Activated T-cell treated with anti-CD3 and anti-CD28 coated beads for 1 hour (primary cell): ENCODE data around the gene ZNF655.
"Not testable (repeated sequence)": the region's sequence is repeated elsewhere in the genome, so short reads cannot be mapped to it uniquely, and the experiment has no call there.

Source experiments
- DNase-seq: peaks from one replicate; pipeline ENCODE4 v3.0.0-alpha.2; 2020; ENCODE audit warnings: low read depth

Gene ZNF655

DNA sequence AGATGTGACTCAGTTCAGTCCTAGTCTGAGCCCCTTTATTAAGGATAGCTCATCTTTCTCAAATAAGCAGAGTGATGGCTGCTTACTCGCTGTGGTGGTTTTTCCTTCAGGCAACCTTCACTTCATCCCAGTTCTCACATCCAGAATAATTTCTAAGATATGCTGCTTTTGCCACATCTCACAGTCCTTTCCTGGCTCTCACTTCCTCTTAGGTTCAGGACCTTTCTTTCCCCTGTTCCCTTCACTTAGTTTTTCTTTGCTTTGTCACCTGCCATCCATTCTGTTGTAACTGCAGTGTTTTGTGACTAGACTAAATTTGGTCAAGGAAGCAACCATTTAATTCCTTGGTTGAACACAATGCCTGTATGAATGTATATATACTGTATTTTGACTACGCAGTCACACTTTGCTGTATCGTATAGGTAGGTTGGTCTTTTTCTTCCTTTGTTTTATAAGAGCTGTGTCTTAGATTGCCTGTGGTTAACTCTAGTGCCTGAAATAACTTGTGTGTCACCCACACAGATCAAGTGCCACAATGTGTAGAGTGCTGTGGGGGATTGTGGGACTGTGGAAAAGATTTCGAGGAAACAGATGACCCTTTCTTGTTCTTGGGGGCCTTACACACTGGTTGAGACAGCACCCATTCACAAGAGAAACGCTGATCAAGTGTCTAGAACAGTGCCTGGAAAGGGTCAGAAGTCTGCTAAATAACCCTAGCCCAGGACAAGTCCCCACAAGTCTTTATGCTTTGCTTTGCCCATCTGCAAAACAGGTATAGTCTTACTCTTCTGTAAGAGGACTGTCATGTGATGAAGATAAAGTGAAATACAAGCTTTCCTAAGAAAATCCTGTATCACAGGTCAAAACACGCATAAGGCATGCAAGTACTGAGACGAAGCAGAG lies 2.6 kb downstream of the ZNF655 start:
- DNase-seq: no peak

DNA sequence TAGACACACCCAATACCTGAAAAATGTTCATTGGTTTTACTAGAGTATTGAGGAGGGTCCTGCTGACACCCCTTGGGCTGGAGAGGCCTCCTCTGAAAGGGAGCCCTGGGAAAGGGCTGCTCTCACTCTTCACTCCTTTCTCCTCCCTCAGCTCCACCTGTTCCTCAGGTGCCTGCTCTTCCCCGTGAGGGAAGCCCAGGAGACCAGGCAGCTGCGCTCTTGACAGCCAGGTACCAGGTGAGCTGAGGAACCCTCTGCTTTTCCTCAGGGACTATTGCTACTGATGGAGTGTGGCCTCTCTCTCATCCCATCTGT lies 3.3 kb downstream of the ZNF655 start:
- DNase-seq: no peak

DNA sequence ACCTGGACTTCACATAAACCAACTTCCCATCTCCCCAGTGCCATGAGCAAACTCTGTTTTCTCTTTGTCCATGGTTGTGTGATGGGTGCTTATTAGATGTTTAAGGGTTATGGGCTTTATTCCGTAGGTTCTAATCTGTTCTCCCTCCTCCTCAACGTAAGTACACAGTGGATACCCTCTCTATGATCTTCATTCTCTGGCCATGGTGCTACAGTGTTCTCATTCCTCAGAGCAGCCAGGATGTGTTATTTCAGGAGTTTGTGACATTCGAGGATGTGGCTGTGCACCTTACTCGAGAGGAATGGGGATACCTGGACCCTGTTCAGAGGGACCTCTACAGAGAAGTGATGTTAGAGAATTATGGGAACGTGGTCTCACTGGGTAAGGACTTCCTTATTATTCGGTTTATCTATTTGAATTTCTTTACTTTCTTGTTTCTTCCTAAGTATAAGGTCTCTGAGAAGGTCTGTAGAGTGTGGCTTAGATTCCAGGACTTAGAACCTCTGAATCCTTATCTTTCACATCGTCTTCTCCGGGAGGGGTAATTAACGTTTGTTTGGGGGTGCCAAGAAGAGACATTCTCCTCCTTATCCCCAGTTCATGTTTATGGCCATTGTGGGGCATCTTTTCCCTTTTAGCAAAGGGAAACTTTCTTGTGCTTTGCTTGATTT lies 3.8 kb downstream of the ZNF655 start:
- no peak for DNase-seq

DNA sequence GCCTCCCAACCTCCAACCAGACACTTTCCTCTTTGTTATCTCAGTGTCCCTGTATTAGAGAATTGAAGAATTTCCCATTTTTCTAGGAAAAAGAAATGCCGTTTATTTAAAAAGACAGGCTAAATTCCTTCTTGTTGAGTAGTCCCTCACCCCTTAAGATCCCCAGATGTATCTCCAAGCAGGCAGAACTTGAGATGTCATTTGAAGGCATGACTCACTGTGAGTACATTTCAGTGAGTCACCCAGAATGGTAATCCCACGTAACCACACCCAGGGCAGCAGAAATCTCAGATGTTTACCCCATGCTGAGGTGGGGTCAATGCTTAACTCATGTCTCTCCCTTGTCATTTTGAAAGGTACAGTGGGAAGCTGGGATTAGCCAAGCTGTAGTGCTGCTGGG lies 4.4 kb downstream of the ZNF655 start:
- DNase-seq: no peak

- DNase-seq: no peak
Observed at GRCh38 chr7:99563650-99564049, 5.2 kb downstream of the ZNF655 start.

DNA sequence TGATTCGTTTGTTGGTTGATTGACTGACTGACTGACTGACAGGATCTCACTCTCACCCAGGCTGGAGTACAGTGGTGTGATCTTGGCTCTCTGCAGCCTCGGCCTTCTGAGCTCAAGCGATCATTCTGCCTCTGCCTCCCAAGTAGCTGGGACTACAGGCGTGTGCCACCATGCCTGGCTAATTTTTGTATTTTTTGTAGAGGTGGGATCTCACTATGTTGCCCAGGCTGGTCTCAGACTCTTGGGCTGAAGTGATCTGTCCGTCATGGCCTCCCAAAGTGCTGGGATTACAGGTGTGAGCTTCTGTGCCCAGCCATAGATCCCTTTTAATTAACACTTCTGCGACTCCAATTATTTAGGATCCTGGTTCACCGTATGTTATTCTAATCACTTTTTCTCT lies 10.3 kb downstream of the ZNF655 start:
- not testable (repeated sequence) for DNase-seq

DNA sequence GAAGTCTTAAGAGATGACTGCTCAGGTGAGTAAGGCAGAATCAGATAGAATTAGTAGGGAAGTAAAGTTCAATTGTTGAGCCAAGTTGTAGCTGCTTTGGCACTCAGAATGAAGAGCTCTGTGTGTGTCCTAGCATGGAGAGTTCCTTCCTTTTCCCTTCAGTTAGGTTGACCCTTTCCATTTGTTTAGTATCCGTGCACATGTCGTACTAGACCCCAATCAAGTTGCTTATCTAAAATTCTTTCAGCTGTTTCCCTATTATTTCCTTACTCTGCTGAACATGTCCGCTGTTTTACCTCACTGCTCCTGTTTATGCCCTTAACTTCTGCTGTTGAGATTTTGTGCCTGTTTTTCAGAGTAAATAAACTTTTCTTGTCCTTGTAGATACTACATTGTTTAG lies 13.3 kb downstream of the ZNF655 start:
- DNase-seq: no peak

- DNase-seq: no peak
Observed at GRCh38 chr7:99573257-99573656, 14.8 kb downstream of the ZNF655 start.

GRCh38 chr7:99576251-99576650 lies 17.8 kb downstream of the ZNF655 start:
- DNase-seq: no peak

GRCh38 chr7:99579281-99579955 lies 21.0 kb downstream of the ZNF655 start:
- DNase-seq: no peak

GRCh38 chr7:99579956-99580777 lies 21.7 kb downstream of the ZNF655 start:
- DNase-seq: peak; percentile 60

DNA sequence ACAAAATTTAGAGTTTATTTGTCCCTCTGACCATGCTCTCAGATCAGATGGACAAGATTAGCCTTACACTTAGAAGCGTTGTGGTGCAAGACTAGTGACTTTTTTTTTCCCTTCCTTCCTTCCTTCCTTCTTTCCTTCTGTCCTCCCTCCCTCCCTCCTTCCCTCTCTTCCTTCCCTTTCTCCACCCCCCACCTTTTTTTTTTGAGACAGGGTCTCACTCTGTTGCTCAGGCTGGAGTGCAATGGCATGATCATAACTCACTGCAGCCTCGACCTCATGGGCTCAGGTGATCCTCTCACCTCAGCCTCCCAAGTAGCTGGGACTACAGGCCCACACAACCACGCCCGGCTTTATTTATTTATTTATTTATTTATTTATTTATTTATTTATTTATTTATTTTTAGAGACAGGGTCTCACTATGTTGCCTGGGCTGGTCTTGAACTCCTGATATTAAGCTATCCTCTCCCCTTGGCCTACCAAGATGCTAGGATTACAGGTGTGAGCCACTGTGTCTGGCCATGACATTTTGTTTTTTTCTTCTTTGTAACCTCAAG lies 22.4 kb downstream of the ZNF655 start:
- DNase-seq: not testable (repeated sequence)

DNA sequence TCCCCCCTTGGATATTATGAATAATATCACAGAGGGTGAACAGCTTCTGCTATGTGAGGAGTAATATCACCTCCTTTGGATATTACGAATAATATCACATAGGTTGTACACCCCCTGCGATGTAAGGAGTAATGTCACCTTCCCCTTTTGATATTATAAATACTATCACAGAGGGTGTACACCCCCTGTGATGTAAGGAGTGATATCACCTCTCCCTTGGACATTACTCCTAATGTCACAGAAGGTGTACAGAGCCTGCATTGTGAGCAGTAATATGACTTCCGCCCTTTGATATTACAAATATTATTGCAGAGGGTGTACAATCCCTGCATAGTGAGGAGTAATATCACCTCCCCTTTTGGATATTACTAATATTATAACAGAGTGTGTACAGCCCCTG lies 30.4 kb downstream of the ZNF655 start:
- no peak for DNase-seq

DNA sequence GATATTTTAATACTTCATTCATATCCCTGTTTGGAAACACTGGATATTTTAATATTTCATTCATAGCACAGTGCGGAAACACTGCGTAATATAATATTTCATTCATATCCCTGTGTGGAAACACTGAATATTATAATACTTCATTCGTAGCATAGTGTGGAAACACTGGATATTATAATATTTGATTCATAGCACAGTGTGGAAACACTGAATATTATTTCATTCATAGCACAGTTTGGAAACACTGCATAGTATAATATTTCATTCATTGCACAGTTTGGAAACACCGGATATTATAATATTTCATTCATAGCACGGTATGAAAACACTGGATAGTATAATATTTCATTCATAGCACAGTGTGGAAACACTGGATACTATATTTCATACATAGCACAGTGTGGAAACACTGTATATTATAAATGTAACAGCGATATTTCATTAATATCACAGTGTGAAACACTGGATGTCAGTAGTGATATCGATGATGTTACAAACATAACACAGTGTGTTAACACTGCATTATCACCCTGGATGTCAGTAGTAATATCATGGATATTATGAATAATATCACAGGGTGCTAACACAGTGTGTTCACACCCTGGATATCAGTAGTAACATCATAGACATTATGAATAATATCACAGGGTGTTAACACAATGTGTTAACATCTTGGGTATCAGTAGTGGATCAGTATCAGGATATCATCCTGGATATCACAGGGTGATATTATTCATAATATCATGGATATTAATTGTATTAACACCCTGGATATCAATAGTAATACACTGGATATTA lies 36.7 kb downstream of the ZNF655 start:
- no peak for DNase-seq

- no peak for DNase-seq
Observed at GRCh38 chr7:99596408-99596955, 38.0 kb downstream of the ZNF655 start.

DNA sequence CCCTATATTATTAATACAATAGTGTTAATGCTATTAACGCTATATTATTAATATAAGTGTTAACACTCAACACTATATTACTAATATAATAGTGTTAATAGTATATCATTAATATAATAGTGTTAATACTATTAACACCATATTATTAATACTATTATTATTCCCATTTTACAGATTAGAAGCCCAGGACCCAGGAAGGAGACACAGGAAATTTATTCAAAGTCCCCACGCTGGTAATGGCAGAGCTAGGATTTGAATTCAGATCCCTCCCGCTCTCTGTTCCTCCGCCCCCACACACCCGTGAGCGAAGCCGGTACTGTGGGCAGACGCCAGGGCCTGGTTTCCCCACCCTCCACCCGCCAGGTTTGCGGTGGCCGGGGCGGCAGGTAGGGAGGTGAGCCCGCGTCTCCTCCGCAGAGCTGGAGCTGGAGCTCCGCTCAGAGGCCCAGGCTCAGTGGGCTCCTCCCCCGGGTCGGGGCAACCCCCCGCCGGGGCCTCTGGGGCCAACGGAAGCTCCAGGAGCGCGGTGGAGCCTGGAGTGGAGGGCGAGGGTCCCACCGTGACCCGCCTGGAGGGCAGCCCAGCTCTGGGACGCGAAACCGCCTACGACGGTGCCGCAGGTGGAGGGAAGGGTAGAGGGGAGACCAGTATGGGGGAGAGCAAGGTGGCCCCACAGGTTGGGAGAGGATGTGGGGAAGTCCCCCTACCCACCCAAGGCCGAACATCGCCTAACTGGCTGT lies 39.5 kb downstream of the ZNF655 start, which contains the start of gene TMEM225B:
TMEM225B (plus strand) TSS at position 506 of the 740 bp plus-strand sequence. CDS start 6,122 bp downstream, outside the sequence.
- DNase-seq: no peak

- no peak for DNase-seq
Observed at GRCh38 chr7:99599836-99600235, 41.4 kb downstream of the ZNF655 start.

DNA sequence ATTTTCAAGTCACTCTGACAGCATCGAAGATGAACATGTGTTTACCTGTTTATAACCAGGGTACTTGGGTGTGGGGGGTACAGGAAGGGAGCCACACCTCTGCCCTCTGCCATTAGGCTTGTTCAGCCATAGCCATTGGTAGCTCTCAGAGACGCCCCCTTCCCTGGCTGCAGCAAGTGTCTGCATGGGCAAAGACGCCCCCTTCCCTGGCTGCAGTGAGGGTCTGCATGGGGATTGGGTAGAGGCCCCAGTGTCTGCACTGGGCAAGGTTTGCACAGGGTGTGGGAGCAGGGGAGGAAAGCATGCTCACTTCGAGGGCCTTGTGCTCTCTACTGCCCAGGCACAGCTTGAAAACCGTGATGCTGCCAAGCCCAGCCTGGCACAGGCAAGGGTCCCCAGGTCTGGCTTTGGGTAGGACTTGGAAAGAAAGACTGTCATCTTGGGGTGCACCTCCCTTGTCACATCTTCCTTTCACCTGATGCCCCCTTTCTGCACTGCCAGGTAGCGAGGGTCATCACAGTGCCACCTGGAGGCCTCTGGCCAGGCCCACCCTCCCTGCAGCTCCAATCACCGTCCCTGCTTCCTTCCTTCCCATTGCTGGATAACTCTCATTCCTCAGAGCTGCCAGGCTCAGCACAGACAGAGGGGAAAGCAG lies 43.3 kb downstream of the ZNF655 start:
- no peak for DNase-seq

- no peak for DNase-seq
Observed at GRCh38 chr7:99605527-99605926, 47.1 kb downstream of the ZNF655 start.
